ENCODE data around the gene ABHD6.

Gene ABHD6

DNA sequence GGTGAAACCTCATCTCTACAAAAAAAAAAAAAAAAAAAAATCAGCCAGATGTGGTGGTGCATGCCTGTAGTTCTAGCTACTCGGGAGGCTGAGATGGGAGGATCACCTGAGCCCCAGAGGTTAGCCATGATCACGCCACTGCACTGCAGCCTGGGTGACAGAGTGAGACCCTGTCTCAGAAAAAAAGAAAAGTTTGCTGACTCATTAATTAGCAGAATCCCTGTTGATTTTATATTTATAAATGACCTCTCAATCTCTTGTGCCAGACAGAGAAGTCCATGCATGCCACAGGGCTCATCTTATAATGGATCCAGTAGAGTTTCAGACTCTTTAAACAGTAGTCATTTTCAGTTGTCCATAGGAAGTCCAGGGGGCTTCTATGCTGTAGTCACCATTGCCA lies 32.9 kb downstream of the ABHD6 start:
- Histone ChIP-seq H3K9me3 (ENCODE audit: control insufficient read depth, insufficient read depth, low read depth, low read length) (no peaks in the 10 kb centered on the region), H3K4me3 (ENCODE audit: low read depth, low read length) (no peak overlapping the region), H3K4me1 (ENCODE audit: control insufficient read depth, insufficient read depth, low read length) (no peaks in the 10 kb centered on the region), H3K27ac (ENCODE audit: extremely low read depth, low read depth, low read length) (no peak overlapping the region), H3K36me3 (ENCODE audit: control insufficient read depth in 2 of 2, insufficient read depth in 1 of 2, low read length in 2 of 2) (peaks cover 0 to 11% of the 10 kb centered on the region in 2 experiments; a peak in 2 of 3 replicates)
- TF ChIP-seq OSR2 (tag by site-specific recombination; IDR thresholded peaks at IDR 0.05): no peak
- no peak for TF ChIP-seq ZFP37 (tag by site-specific recombination; IDR thresholded peaks at IDR 0.05)
- no peak for TF ChIP-seq REPIN1 (tag by site-specific recombination; IDR thresholded peaks at IDR 0.05; ENCODE audit: low read depth)
- TF ChIP-seq ZNF670 (tag by site-specific recombination; IDR thresholded peaks at IDR 0.05; ENCODE audit: low read depth): no peak
- TF ChIP-seq ZNF335 (tag by site-specific recombination; conservative IDR thresholded peaks at IDR 0.05): no peak
- no peak for TF ChIP-seq ZNF544 (tag by site-specific recombination; IDR thresholded peaks at IDR 0.05)
- CTCF ChIA-PET: interaction anchor here (0.6 kb wide), 1 partner anchor 56 kb away, joined by 3 read pairs; no protein-coding TSS in a partner anchor
- POLR2A ChIA-PET: no interaction called here

DNA sequence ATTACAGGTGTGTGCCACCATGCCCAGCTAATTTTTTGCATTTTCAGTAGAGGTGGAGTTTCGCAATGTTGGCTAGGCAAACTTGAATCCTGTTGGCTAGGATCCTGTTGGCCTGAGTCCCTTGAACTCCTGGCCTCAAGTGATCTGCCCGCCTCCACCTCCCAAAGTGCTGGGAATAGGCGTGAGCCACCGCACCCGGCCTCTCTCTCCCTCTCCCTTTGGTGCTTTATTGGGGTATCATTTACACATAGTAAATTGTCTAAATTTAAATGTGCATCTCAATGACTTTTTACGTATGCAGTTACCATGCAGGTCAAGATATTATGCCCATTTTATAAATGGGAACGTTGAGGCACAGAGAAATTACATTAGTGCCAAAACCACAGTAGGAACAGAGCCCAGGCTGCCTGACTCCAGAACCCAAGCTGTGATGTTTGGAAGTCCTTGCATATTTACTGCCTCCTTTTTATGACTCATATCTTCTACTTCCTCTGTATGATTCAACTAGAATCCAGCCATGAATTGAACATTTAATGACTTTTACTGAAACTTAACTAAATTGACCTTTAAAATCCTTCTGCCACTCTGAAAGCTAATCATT lies 34.4 kb downstream of the ABHD6 start:
- Histone ChIP-seq H3K27ac (ENCODE audit: extremely low read depth, low read depth, low read length) (no peak overlapping the region), H3K4me3 (ENCODE audit: low read depth, low read length) (no peak overlapping the region), H3K9me3 (ENCODE audit: control insufficient read depth, insufficient read depth, low read depth, low read length) (no peaks in the 10 kb centered on the region), H3K4me1 (ENCODE audit: control insufficient read depth, insufficient read depth, low read length) (no peaks in the 10 kb centered on the region), H3K36me3 (ENCODE audit: control insufficient read depth in 2 of 2, insufficient read depth in 1 of 2, low read length in 2 of 2) (peaks cover 0 to 11% of the 10 kb centered on the region in 2 experiments; a peak in 2 of 3 replicates)
- TF ChIP-seq, protein P1, sequence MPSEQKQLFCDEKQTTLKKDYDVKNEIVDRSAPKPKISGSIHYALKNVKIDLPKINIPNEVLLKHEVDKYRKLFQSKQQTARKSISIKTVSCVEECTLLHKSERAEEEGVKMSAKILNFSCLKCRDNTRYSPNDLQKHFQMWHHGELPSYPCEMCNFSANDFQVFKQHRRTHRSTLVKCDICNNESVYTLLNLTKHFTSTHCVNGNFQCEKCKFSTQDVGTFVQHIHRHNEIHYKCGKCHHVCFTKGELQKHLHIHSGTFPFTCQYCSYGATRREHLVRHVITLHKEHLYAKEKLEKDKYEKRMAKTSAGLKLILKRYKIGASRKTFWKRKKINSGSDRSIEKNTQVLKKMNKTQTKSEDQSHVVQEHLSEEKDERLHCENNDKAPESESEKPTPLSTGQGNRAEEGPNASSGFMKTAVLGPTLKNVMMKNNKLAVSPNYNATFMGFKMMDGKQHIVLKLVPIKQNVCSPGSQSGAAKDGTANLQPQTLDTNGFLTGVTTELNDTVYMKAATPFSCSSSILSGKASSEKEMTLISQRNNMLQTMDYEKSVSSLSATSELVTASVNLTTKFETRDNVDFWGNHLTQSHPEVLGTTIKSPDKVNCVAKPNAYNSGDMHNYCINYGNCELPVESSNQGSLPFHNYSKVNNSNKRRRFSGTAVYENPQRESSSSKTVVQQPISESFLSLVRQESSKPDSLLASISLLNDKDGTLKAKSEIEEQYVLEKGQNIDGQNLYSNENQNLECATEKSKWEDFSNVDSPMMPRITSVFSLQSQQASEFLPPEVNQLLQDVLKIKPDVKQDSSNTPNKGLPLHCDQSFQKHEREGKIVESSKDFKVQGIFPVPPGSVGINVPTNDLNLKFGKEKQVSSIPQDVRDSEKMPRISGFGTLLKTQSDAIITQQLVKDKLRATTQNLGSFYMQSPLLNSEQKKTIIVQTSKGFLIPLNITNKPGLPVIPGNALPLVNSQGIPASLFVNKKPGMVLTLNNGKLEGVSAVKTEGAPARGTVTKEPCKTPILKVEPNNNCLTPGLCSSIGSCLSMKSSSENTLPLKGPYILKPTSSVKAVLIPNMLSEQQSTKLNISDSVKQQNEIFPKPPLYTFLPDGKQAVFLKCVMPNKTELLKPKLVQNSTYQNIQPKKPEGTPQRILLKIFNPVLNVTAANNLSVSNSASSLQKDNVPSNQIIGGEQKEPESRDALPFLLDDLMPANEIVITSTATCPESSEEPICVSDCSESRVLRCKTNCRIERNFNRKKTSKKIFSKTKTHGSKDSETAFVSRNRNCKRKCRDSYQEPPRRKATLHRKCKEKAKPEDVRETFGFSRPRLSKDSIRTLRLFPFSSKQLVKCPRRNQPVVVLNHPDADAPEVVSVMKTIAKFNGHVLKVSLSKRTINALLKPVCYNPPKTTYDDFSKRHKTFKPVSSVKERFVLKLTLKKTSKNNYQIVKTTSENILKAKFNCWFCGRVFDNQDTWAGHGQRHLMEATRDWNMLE (tag by site-specific recombination; conservative IDR thresholded peaks at IDR 0.05; ENCODE audit: low read depth): no peak
- TF ChIP-seq ZNF311 (tag by site-specific recombination; IDR thresholded peaks at IDR 0.05; ENCODE audit: borderline replicate concordance): no peak
- TF ChIP-seq ZBTB21 (tag by site-specific recombination; IDR thresholded peaks at IDR 0.05): no peak
- no peak for TF ChIP-seq ZNF341 (tag by site-specific recombination; IDR thresholded peaks at IDR 0.05; ENCODE audit: low read depth)
- no peak for TF ChIP-seq ZNF302 (tag by site-specific recombination; IDR thresholded peaks at IDR 0.05; ENCODE audit: low read depth)
- ChIA-PET POLR2A (no interaction called here), CTCF (no interaction called here)

DNA sequence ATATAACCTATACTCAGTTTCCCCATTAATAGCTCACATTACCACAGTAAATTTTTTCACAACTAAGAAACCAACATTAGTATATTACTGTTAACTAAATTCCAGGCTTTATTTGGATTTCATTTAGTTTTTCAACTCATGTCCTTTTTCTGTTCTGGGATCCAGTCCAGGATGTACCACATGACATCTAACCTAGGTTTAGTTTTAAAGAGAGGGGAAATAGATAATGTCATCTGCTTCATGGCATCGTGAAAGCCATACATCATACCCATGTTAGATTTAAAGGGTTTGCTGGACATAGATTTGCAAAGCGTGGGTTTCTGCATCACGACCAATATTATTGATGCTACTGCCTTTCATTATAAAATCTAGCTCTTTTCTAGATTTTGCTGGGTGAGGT lies 35.3 kb downstream of the ABHD6 start:
- no peak overlapping the region for H3K4me3 ChIP-seq (ENCODE audit: low read depth, low read length)
- no peaks in the 10 kb centered on the region for H3K4me1 ChIP-seq (ENCODE audit: control insufficient read depth, insufficient read depth, low read length)
- TF ChIP-seq GLI4 (tag by site-specific recombination; IDR thresholded peaks at IDR 0.05) (no peak), KLF10 (tag by site-specific recombination; IDR thresholded peaks at IDR 0.05) (no peak), SP7 (tag by site-specific recombination; IDR thresholded peaks at IDR 0.05) (no peak), ZNF423 (tag by site-specific recombination; IDR thresholded peaks at IDR 0.05) (no peak)
- TF ChIP-seq, protein P2, sequence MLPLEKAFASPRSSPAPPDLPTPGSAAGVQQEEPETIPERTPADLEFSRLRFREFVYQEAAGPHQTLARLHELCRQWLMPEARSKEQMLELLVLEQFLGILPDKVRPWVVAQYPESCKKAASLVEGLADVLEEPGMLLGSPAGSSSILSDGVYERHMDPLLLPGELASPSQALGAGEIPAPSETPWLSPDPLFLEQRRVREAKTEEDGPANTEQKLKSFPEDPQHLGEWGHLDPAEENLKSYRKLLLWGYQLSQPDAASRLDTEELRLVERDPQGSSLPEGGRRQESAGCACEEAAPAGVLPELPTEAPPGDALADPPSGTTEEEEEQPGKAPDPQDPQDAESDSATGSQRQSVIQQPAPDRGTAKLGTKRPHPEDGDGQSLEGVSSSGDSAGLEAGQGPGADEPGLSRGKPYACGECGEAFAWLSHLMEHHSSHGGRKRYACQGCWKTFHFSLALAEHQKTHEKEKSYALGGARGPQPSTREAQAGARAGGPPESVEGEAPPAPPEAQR (tag by site-specific recombination; IDR thresholded peaks at IDR 0.05): no peak
- POLR2A ChIA-PET: no interaction called here
- H3K36me3 ChIP-seq (ENCODE audit: control insufficient read depth in 2 of 2, insufficient read depth in 1 of 2, low read length in 2 of 2): peaks cover 0 to 11% of the 10 kb centered on the region in 2 experiments; a peak in 2 of 3 replicates
- CTCF ChIA-PET: no interaction called here
- no peaks in the 10 kb centered on the region for H3K9me3 ChIP-seq (ENCODE audit: control insufficient read depth, insufficient read depth, low read depth, low read length)
- no peak overlapping the region for H3K27ac ChIP-seq (ENCODE audit: extremely low read depth, low read depth, low read length)

Data from HEK293 (cell line).